ENCODE data around the gene DCTN3.

The DCTN3 gene

DNA sequence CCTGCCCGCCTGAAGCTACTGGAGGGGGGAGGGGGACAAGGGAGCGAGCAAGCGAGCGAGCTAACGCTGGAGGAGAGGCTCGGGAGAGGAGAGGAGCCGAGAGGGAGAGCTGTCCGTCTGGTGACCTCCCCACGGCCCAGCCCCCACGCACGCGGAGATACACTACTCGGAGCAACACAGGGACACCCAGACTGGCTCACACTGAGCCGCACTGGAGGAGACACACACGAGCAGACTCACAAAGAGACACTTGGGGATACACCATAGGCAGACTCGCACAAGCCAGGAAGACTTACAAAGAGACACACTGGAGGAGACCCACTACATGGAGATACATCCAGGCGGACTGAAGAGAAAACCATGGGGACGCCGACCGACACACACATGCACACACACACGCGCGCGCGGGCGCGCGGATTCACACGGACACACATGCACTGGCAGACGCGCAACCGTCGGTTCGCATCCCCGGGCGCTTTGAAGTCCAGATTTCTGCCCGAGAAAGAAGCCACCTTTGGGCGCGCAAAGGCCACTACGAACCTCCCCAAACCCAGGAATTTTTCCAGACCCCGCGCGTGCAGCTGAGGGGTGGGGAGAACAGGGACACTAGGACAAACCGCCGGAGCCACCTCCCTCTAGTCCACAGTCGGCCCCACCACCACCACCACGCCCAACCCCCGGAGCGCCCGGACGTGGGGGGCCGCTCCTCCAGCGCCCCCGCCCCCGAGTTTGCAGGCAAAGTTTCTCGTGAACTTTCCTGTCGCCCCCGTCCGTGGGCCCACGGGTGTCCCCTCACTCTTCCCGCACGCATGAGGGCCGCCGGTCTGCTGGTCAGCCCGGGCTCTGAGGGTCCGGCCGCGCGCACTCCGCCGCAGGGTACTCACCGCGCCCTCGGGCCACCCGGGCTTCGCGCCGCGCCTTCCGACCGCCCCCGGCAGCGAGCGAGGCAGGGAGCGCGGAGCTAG, 31.3 kb downstream of the DCTN3 start:
- FAIRE-seq, result no peak

GRCh38 chr9:34587271-34587670, 33.0 kb downstream of the DCTN3 start:
- FAIRE-seq, result no peak

GRCh38 chr9:34585946-34586669, 34.2 kb downstream of the DCTN3 start:
- no peak for FAIRE-seq

- FAIRE-seq, result no peak
These were observed 35.3 kb downstream of the DCTN3 start for GRCh38 chr9:34584970-34585369.

DNA sequence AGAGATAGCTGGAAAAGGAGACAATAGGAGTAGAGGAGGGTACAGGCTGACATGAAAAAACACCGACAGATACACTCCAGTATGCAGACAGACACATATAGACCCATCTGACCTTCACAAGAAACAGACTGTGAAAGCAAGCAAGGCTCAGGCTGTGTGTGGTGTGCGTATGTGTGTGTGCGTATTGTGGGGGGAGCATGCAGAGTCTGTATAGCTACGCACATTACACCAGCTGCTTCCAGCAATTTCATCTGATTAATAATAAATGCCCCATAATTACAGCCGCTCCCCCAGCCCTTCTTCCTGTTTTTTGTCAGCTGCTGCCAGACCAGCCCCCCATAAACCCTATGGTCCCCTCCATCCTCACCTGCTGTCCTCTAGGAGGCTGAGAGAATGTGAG, 37.5 kb downstream of the DCTN3 start:
- FAIRE-seq, result no peak

- no peak for FAIRE-seq
These were observed 39.0 kb downstream of the DCTN3 start for GRCh38 chr9:34581318-34581717.

GRCh38 chr9:34580358-34580757, 39.9 kb downstream of the DCTN3 start:
- no peak for FAIRE-seq

DNA sequence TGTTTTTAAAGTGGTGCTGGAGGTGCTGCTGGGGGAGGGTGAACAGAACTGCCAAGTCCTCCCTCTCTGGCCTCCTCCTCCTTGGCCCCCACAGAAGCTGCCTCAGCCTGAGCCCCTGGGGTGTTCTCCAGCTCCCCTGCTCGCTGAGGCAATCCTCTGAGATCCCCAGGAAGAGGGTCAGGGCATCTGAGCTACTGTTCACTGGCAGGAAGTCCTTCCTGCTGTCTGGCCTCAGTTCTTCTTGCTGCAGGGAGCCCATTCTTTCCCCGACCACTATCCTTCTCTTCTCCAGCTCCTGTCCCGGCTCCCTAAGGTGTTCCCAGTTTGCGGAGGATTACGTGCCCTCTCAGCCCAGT, 40.5 kb downstream of the DCTN3 start:
- FAIRE-seq, result no peak

GRCh38 chr9:34579104-34579807, 41.0 kb downstream of the DCTN3 start:
- FAIRE-seq, result no peak

GRCh38 chr9:34578241-34579103, 41.8 kb downstream of the DCTN3 start:
- no peak for FAIRE-seq

GRCh38 chr9:34577400-34578240, 42.7 kb downstream of the DCTN3 start:
- no peak for FAIRE-seq

DNA sequence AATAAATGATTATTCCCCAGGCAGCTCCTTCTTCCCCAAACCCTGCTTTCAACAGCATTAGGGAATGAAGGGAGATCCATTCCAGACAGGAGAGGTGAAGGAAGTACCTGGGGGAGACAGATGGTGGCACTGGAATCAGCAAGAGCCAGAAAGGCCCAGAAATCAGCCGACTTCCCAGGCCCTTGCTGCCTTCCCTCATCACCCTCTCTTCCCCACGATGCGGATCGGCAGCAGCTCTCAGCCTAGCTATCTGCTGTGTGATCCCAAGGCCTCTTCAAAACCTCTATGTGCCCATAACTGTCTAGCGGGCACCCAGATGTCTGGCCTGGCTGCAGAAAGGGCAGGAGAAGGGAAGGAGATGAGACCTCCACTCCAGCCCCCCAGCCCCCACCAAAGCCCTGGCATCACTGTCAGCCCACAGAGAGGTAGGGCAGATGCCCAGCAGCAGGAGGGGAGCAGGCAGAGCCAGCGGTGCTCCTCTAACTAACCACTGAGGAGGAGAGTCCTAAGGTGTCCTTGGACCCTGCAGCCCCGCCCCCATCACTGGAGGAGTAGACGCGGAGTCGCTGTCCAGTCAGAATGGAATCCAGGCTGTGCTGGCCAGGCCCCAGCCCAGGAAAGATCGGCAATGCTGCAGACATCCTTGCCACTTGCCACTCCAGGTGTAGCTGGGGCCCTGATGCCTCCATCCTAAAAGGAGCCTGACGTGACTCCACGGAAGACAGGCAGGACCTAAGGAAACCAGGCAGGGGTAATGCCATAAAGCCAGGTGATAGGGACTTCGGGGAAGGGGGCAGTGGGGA, 43.5 kb downstream of the DCTN3 start:
- no peak for FAIRE-seq

DNA sequence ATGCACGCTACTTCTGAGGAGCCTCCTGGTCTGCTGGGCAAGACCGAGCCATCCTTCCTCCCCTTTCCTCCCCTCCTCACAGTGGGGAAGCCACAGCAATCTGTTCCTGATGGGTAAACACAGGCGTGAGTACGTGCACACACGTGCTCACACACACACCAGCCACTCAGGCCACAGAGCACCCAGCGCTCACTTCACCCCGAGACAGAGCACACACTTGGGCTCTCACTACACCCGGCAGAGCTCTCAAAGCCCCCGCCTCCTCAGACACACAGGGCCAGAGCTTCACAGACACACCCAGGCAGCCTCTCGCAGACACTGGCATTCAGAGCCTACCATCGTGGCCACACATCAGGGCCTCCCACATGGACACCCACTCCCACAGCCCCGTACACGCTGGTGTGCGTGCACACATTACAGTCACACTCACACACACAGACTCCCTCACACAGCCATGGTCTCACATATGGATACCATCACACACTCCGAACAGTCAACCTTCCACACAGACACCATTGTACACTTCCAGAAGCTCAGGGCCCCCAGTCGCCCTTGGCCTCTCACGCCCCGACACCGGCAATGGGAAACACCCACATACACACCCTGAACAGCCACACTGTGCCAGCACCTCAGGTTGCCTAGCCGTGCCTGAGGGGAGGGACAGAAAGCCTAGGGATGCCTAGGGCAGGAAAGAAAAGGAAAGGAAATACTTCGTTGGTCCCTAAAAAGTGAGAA, 44.3 kb downstream of the DCTN3 start:
- no peak for FAIRE-seq

- FAIRE-seq, result no peak
These were observed 45.1 kb downstream of the DCTN3 start for GRCh38 chr9:34575241-34575640.

DNA sequence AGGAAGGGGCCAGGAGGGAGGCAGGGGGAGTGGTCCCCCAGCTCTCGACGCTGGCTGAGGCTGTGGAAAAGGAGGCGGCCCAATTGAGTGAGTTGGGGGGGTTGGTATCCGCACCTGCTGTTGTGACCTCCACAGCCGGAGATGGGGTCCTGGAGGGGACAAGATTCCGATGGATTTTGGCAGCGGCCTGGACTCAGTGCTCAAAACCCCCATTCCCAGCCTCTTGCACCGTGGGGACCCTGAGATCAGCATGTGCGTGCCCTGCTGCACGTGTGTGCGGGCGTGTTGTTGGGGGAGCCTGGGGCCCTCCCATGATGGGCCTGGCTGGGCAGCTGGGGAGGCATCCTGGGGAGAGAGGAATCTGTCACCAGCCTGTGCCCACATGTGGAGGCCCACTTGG, 45.7 kb downstream of the DCTN3 start:
- FAIRE-seq, result no peak

DNA sequence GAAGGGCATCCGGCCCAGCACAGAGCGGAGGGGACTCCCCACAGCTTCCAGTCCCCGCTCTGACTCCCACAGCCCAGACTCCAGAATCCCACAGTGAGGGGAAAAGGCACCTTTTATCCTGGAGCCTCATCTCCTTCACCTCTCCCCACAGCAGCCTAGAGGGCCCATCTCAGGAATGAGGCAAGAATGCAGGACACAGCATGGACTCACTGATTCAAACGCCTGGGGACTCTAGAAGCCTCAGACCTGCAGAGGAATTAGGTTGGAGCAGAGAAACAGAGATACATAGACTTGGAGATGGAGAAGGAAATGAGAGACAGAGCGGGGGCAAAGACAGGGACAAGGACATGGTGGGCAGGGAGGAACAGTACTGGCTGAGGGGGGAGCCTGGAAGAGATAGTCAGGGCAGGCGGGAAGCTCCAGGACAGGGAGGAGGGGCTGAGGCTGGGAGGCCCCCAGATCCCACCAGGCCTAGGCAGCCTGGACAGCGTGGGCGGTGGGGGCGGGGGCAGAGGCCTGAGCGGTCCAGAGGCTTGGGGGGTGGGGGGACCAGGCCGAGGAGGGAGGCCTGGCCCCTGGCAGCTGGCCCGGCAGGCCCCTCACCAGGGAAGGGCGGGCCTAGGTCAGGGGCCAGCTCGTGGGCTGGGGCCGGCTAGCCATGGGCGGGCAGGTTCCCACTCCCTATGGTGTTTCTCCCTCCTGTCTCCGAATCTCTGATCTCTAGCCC, 46.5 kb downstream of the DCTN3 start:
- FAIRE-seq, result no peak

DNA sequence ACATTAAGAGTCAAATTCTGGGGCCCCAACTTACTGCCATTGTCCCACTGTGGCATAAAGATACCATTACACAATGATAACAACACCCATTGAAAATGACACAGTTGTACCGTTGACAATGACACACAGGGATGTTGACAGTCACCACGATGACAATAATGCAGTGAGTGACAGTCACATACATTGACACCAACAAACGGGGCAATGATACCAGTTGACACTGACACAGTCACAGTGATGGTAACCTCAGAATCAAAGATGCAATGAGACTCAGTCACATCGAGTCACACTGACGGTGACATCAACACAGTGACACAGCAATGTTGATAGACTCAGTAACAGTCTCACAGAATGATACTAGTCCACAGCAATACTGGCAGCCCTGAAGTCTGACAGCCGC, 47.7 kb downstream of the DCTN3 start:
- FAIRE-seq, result no peak

DNA sequence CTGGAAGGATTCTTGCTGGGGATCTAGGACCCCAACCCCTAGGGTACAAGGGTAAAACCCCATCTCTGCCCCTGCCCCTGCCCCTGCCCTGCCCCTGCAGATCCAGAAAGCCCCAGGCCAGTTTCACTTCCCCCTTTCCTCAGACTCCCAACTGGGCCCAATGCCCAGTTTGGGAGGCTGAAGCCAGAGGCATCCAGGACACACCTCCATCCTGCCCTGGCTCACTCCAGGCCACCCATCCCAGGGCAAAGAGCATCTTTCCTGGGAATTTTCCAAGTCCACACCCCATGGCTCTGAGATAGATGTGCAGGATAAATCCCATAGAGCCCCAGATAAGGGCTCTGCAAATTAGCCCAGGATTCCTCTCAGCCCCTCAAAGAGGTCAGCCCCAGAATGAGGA, 48.2 kb downstream of the DCTN3 start:
- FAIRE-seq, result no peak

DNA sequence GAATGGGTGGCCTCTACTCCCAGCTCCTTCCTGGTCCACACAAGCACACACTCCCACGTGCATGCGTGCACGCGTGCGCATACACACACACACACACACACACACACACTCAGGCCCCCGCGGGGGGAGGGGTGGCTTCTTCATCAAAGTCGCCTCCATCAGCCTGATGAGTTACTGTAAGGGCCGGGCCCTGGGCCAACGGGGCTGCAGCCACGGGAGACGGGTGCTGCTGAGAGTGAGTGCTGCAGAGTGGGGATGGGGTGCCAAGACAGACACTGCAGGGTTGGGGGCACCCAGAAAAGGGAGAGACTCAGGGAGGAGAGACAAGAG, 48.8 kb downstream of the DCTN3 start:
- no peak for FAIRE-seq

Data from colon (tissue), 2 donors.